Keratinocyte (primary cell): Measurements from ENCODE around the gene REPS1. TPM values are rescaled to one million over a fixed set of nuclear protein-coding genes. Genes with fewer than 3 reads are reported as not detected.
A peak's percentile ranks its signal among the peaks of the same experiment; 100 is the strongest.

ENCODE experiments used
- DNase-seq: peaks from one replicate; pipeline ENCODE4 v3.0.0-alpha.2; 2011; ENCODE audit warnings: low read depth, missing footprints, low spot score
- FAIRE-seq: peaks from 2 replicates; lab custom pipeline; 2011; peaks lifted over from hg19 to GRCh38; lab: Jason Lieb, UNC
- H2AFZ ChIP-seq: 2 replicates; pipeline ENCODE4 v1.6.0; 2012; ENCODE audit warnings: low read length, control low read depth, inconsistent platforms; ENCODE audit not compliant: control insufficient read depth
- H3K27ac ChIP-seq: 2 replicates; pipeline ENCODE4 v1.5.1; 2011; ENCODE audit warnings: low read length; ENCODE audit not compliant: control insufficient read depth, insufficient read depth
- H3K27me3 ChIP-seq: 3 replicates; pipeline ENCODE4 v1.6.0; 2011; ENCODE audit warnings: low read length; ENCODE audit not compliant: control insufficient read depth, insufficient read depth; ENCODE audit errors: extremely low read depth
- H3K36me3 ChIP-seq, 2 experiments: 2 replicates in 1 of 2; 3 replicates in 1 of 2; pipeline ENCODE4 v1.5.1; 2011; ENCODE audit warnings: low read length in 2 of 2, mild to moderate bottlenecking in 1 of 2; ENCODE audit not compliant: control insufficient read depth in 2 of 2, insufficient read depth in 2 of 2; ENCODE audit errors: extremely low read depth in 1 of 2
- H3K4me1 ChIP-seq: 3 replicates; pipeline ENCODE4 v1.5.1; 2011; ENCODE audit warnings: low read length; ENCODE audit not compliant: control insufficient read depth, insufficient read depth; ENCODE audit errors: extremely low read depth
- H3K4me2 ChIP-seq: 3 replicates; pipeline ENCODE4 v1.6.0; 2011; ENCODE audit warnings: low read depth, low read length; ENCODE audit not compliant: control insufficient read depth, insufficient read depth; ENCODE audit errors: extremely low read depth
- H3K4me3 ChIP-seq, 3 experiments: fragments of 200-600 bp in 1 of 3; sonication (generic) in 1 of 3; 2 replicates in 2 of 3; 3 replicates in 1 of 3; pipeline ENCODE4 v1.5.1; 2011 to 2016; ENCODE audit warnings: low read length in 3 of 3, mild to moderate bottlenecking in 3 of 3, control low read depth in 2 of 3, inconsistent platforms in 1 of 3, low read depth in 1 of 3, mixed read lengths in 1 of 3, mixed run types in 1 of 3, moderate library complexity in 1 of 3; ENCODE audit not compliant: control insufficient read depth in 2 of 3, insufficient read depth in 2 of 3; ENCODE audit errors: extremely low read depth in 1 of 3
- H3K79me2 ChIP-seq: 2 replicates; pipeline ENCODE4 v1.6.0; 2012; ENCODE audit warnings: low read length; ENCODE audit not compliant: control insufficient read depth, insufficient read depth
- H3K9ac ChIP-seq: 3 replicates; pipeline ENCODE4 v1.6.0; 2011; ENCODE audit warnings: low read length; ENCODE audit not compliant: control insufficient read depth, insufficient read depth; ENCODE audit errors: extremely low read depth
- H3K9me1 ChIP-seq: 3 replicates; pipeline ENCODE4 v1.6.0; 2011; ENCODE audit warnings: low read length; ENCODE audit not compliant: control insufficient read depth, insufficient read depth; ENCODE audit errors: extremely low read depth
- H3K9me3 ChIP-seq: 2 replicates; pipeline ENCODE4 v1.5.1; 2012; ENCODE audit warnings: low read depth, low read length; ENCODE audit not compliant: control insufficient read depth
- H4K20me1 ChIP-seq: 3 replicates; pipeline ENCODE4 v1.6.0; 2011; ENCODE audit warnings: low read length; ENCODE audit not compliant: control insufficient read depth, insufficient read depth; ENCODE audit errors: extremely low read depth
- EZH2 ChIP-seq: IDR thresholded peaks from one replicate; pipeline ENCODE4 v1.6.1; 2012; ENCODE audit warnings: inconsistent platforms, mild to moderate bottlenecking, low read length, moderate library complexity
- dilution Hi-C: fragments of 300-500 bp; cut with MboI; formaldehyde crosslinking; loops from one replicate; pipeline ENCODE4 v1.7.0; 2020; ENCODE audit warnings: low sequenced_read_pairs; ENCODE audit not compliant: extremely low pct_ligation_motif_present
- polyA plus RNA-seq, 5 experiments: library from polyadenylated mRNA; depleted of rRNA in 3 of 5; stranded (reverse) in 3 of 5; stranded (forward) in 1 of 5; unstranded in 1 of 5; fragments of >200 nt; gene quantifications; 1 replicate in 1 of 5; 2 replicates in 3 of 5; 3 replicates in 1 of 5; pipeline versions ENCODE4 v1.2.1 to v1.2.3, GENCODE V29; 2011 to 2012; ENCODE audit warnings: missing spikeins in 2 of 5, low read depth in 1 of 5, low replicate concordance in 1 of 5
- TF ChIP-seq, protein P1 (sequence below), 3 experiments: IDR thresholded peaks in 1 of 3; conservative IDR thresholded peaks in 1 of 3; optimal IDR thresholded peaks in 1 of 3; 2 replicates in 2 of 3; 3 replicates in 1 of 3; pipeline versions ENCODE3 to v1.5.1; 2011; ENCODE audit warnings: low read length in 3 of 3, mild to moderate bottlenecking in 3 of 3, moderate library complexity in 2 of 3, control low read depth in 1 of 3, inconsistent platforms in 1 of 3; ENCODE audit not compliant: insufficient read depth in 2 of 3; ENCODE audit errors: extremely low read depth in 1 of 3

Gene REPS1
- polyA plus RNA-seq, 1 donor (not counting 4 experiments of a cell fraction or from before 2014, with no cell fraction given), result 61.3 TPM

DNA sequence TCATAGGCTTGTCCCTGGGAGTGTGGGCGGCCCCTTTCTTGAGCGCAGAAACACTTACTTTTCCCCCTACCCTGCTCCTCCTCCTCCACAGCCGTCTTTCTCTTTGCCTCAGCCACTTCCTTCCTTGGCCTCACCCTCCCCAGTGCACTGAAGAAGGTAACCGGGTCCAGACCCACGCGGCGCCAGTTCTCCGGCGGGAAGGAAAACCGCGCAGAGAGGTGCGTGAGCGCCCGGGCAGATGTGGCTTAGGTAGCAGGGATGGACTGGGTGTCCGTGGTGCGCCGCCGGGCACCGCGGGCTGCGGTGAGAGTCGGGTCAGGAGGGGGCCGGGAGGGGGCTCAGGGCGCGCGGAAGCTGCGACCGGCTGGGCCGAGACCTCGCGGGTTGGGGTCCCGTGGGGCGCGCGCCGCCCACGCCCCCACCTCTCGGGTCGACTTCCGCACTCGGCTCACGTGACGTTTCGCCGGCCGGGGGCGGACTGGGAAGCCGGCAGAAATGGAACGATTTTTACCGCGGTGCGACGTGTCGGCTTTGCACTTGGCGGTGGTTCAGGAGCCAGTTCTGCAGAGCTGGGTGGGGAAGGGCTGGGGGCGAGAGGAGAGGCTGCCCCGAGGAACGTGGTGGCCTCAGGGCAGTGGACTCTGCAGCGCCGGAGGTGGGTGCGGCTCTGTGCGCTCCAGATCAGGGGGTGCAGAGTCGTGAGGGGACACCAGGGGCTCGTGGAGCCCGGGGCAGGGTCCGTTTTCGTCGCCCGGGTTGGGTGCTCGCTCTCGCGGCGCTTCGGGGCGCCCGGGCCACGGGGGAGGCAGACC, 40.8 kb upstream of the REPS1 start, which contains the start of gene ABRACL:
Gene ABRACL (plus strand): TSS at position 88 of the 812 bp plus-strand sequence. CDS start 5,416 bp downstream, outside the sequence.
- peak; percentile 13 for DNase-seq
- H4K20me1 ChIP-seq, result no peaks in the 10 kb centered on the region
- dilution Hi-C loops, result no loop called here
- peak within 1 kb of the TSS; percentile 88 to 98 (median 96) for H3K4me3 ChIP-seq
- H3K9me1 ChIP-seq, result no peaks in the 10 kb centered on the region
- no peak for FAIRE-seq
- H3K9me3 ChIP-seq, result no peaks in the 10 kb centered on the region
- no peaks in the 10 kb centered on the region for H3K27me3 ChIP-seq
- peak within 1 kb of the TSS; percentile 86 for H3K27ac ChIP-seq
- peak within 1 kb of the TSS; percentile 91 for H3K9ac ChIP-seq
- peak within 1 kb of the TSS; percentile 92 for H2AFZ ChIP-seq
- TF ChIP-seq EZH2, result no peak
- TF ChIP-seq, protein P1, sequence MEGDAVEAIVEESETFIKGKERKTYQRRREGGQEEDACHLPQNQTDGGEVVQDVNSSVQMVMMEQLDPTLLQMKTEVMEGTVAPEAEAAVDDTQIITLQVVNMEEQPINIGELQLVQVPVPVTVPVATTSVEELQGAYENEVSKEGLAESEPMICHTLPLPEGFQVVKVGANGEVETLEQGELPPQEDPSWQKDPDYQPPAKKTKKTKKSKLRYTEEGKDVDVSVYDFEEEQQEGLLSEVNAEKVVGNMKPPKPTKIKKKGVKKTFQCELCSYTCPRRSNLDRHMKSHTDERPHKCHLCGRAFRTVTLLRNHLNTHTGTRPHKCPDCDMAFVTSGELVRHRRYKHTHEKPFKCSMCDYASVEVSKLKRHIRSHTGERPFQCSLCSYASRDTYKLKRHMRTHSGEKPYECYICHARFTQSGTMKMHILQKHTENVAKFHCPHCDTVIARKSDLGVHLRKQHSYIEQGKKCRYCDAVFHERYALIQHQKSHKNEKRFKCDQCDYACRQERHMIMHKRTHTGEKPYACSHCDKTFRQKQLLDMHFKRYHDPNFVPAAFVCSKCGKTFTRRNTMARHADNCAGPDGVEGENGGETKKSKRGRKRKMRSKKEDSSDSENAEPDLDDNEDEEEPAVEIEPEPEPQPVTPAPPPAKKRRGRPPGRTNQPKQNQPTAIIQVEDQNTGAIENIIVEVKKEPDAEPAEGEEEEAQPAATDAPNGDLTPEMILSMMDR (optimal IDR thresholded peaks at IDR 0.05 in 1 of 3, IDR thresholded peaks at IDR 0.05 in 1 of 3, conservative IDR thresholded peaks at IDR 0.05 in 1 of 3; ENCODE audit: extremely low read depth in 1 of 3, insufficient read depth in 2 of 3, low read length in 3 of 3), result no peak
- peaks cover 21% of the 10 kb centered on the region for H3K4me1 ChIP-seq
- peaks cover 44% of the 10 kb centered on the region for H3K79me2 ChIP-seq
- H3K36me3 ChIP-seq, result no peaks in the 10 kb centered on the region
- H3K4me2 ChIP-seq, result peak within 1 kb of the TSS; percentile 99

DNA sequence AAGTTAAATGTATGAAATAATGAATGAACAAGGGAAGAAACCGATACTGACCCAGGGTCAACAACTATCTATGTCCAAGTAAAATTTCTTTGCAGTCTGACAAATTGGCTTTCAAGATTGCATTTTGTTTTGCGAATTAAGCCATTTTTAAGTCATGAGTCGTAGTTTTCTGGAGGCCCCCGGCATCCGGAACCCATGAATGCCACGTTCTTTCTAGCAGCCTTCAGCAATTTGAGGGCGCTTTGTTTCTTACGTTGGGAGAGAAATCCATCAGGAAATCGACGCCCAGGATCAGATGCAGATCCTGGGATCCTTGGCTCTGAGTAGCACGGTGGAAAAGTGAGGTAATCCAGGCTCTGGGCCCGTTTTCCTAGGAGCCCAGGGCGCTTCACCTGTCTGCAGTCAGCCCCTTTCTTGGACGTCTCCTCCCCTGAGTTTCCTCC, 40.2 kb upstream of the REPS1 start:
- peak overlapping the region; percentile 88 to 98 (median 96) for H3K4me3 ChIP-seq
- H3K27me3 ChIP-seq, result no peaks in the 10 kb centered on the region
- peaks cover 21% of the 10 kb centered on the region for H3K4me1 ChIP-seq
- dilution Hi-C loops, result no loop called here
- H3K9me1 ChIP-seq, result no peaks in the 10 kb centered on the region
- H3K27ac ChIP-seq, result peak overlapping the region; percentile 86
- H3K9ac ChIP-seq, result peak overlapping the region; percentile 91
- peak overlapping the region; percentile 92 for H3K4me2 ChIP-seq
- DNase-seq (no peak), FAIRE-seq (peak; percentile 79)
- H3K79me2 ChIP-seq, result peaks cover 39% of the 10 kb centered on the region
- TF ChIP-seq EZH2, result no peak
- TF ChIP-seq, protein P1 (optimal IDR thresholded peaks at IDR 0.05 in 1 of 3, IDR thresholded peaks at IDR 0.05 in 1 of 3, conservative IDR thresholded peaks at IDR 0.05 in 1 of 3; ENCODE audit: extremely low read depth in 1 of 3, insufficient read depth in 2 of 3, low read length in 3 of 3), result no peak
- peak overlapping the region; percentile 92 for H2AFZ ChIP-seq
- no peaks in the 10 kb centered on the region for H4K20me1 ChIP-seq
- no peaks in the 10 kb centered on the region for H3K36me3 ChIP-seq
- H3K9me3 ChIP-seq, result no peaks in the 10 kb centered on the region
